Neural cell (in vitro differentiated cells): ENCODE data around the gene LRRC46. TPM values are rescaled to one million over a fixed set of nuclear protein-coding genes. Genes with fewer than 3 reads are reported as not detected.

Experiments used
- H2AFZ ChIP-seq: fragments of 200-600, 300-800 bp; sonication (generic), shearing (Covaris generic); 2 replicates; pipeline ENCODE4 v1.6.0; 2014; ENCODE audit warnings: low read depth, mild to moderate bottlenecking, antibody characterized with exemption, low read length, moderate library complexity
- H3F3A ChIP-seq: fragments of 200-600 bp; shearing (Covaris generic); 2 replicates; pipeline ENCODE4 v1.6.1; 2016; ENCODE audit warnings: mild to moderate bottlenecking, moderate library complexity, mixed read lengths, antibody characterized with exemption, low read length; ENCODE audit not compliant: insufficient read depth, poor library complexity, severe bottlenecking
- H3K27ac ChIP-seq: fragments of 200-600, 300-800 bp; sonication (generic), shearing (Covaris generic); 2 replicates; pipeline ENCODE4 v1.5.1; 2014; ENCODE audit warnings: mild to moderate bottlenecking, low read length, moderate library complexity
- H3K27me3 ChIP-seq: fragments of 300-800, 200-600 bp; sonication (generic), shearing (Covaris generic); 2 replicates; pipeline ENCODE4 v1.6.0; 2014; ENCODE audit warnings: mild to moderate bottlenecking, low read depth, low read length, moderate library complexity; ENCODE audit not compliant: insufficient read depth
- H3K36me3 ChIP-seq: fragments of 300-800, 200-600 bp; sonication (generic), shearing (Covaris generic); 2 replicates; pipeline ENCODE4 v1.5.1; 2014; ENCODE audit warnings: mild to moderate bottlenecking, antibody characterized with exemption, low read length, moderate library complexity; ENCODE audit not compliant: insufficient read depth
- H3K4me2 ChIP-seq: fragments of 300-800, 200-600 bp; sonication (generic), shearing (Covaris generic); 2 replicates; pipeline ENCODE4 v1.6.0; 2014; ENCODE audit warnings: mild to moderate bottlenecking, low read length
- H3K4me3 ChIP-seq: fragments of 300-800, 200-600 bp; sonication (generic), shearing (Covaris generic); 2 replicates; pipeline ENCODE4 v1.5.1; 2014; ENCODE audit warnings: mild to moderate bottlenecking, low read length, moderate library complexity
- H3K79me2 ChIP-seq: fragments of 200-600 bp; shearing (Covaris generic); replicated peaks from 2 replicates; pipeline ENCODE4 v1.6.0; 2014; ENCODE audit warnings: mild to moderate bottlenecking, low read length, moderate library complexity; ENCODE audit not compliant: insufficient read depth
- H3K9ac ChIP-seq: fragments of 300-800, 200-600 bp; sonication (generic), shearing (Covaris generic); 2 replicates; pipeline ENCODE4 v1.6.1; 2016; ENCODE audit warnings: mild to moderate bottlenecking, low read length, mixed read lengths
- H3K9me2 ChIP-seq: fragments of 200-600 bp; shearing (Covaris generic); 2 replicates; pipeline ENCODE4 v1.6.1; 2016; ENCODE audit warnings: mild to moderate bottlenecking, low read length, mixed read lengths; ENCODE audit not compliant: insufficient read depth
- H3K9me3 ChIP-seq: fragments of 200-600, 300-800 bp; sonication (generic), shearing (Covaris generic); 2 replicates; pipeline ENCODE4 v1.6.1; 2016; ENCODE audit warnings: mild to moderate bottlenecking, mixed run types, low read length, moderate library complexity, mixed read lengths
- H4K20me1 ChIP-seq: fragments of 200-600 bp; shearing (Covaris generic); 2 replicates; pipeline ENCODE4 v1.6.1; 2016; ENCODE audit warnings: mild to moderate bottlenecking, mixed run types; ENCODE audit not compliant: insufficient read depth
- EP300 ChIP-seq: fragments of 450-650 bp; conservative IDR thresholded peaks from 2 replicates; pipeline ENCODE4 v1.6.1; 2014; ENCODE audit warnings: antibody characterized with exemption, mild to moderate bottlenecking, moderate library complexity; ENCODE audit not compliant: poor library complexity, severe bottlenecking
- EZH2 ChIP-seq: fragments of 200-600, 300-800 bp; shearing (Covaris generic), sonication (generic); IDR thresholded peaks from 2 replicates; pipeline ENCODE4 v1.6.1; 2014; ENCODE audit warnings: antibody characterized with exemption, low read length, borderline replicate concordance, mild to moderate bottlenecking; ENCODE audit not compliant: insufficient read depth, poor library complexity, severe bottlenecking
- MXI1 ChIP-seq: fragments of 450-650 bp; conservative IDR thresholded peaks from 2 replicates; pipeline ENCODE4 v1.6.1; 2014; ENCODE audit warnings: antibody characterized with exemption, mild to moderate bottlenecking; ENCODE audit not compliant: poor library complexity, severe bottlenecking
- POLR2AphosphoS5 ChIP-seq: IDR thresholded peaks from 2 replicates; pipeline ENCODE4 v1.6.1; 2012
- RAD21 ChIP-seq: fragments of 450-650 bp; conservative IDR thresholded peaks from 2 replicates; pipeline ENCODE4 v1.6.1; 2014; ENCODE audit warnings: antibody characterized with exemption, mild to moderate bottlenecking, moderate library complexity
- SMC3 ChIP-seq: fragments of 450-650 bp; conservative IDR thresholded peaks from 2 replicates; pipeline ENCODE4 v1.6.1; 2014; ENCODE audit warnings: antibody characterized with exemption, mild to moderate bottlenecking, moderate library complexity; ENCODE audit not compliant: poor library complexity
- TAF1 ChIP-seq: IDR thresholded peaks from 2 replicates; pipeline ENCODE4 v1.6.1; 2012; ENCODE audit warnings: low read depth
- polyA plus RNA-seq: library from polyadenylated mRNA; depleted of rRNA; stranded (reverse); fragments of >200 nt; gene quantifications from 2 replicates; pipeline ENCODE4 v1.2.3, GENCODE V29; 2014
- TF ChIP-seq, protein P1 (sequence below): fragments of 450-650 bp; IDR thresholded peaks from 2 replicates; pipeline ENCODE4 v1.5.1; 2014; ENCODE audit warnings: antibody characterized with exemption, mild to moderate bottlenecking, moderate library complexity; ENCODE audit not compliant: poor library complexity, severe bottlenecking
- TF ChIP-seq, protein P2 (sequence below): IDR thresholded peaks from 2 replicates; pipeline ENCODE4 v1.6.1; 2012; ENCODE audit warnings: borderline replicate concordance

Gene LRRC46
- polyA plus RNA-seq, 1 donor from 2014 or later: 0.12 TPM

DNA sequence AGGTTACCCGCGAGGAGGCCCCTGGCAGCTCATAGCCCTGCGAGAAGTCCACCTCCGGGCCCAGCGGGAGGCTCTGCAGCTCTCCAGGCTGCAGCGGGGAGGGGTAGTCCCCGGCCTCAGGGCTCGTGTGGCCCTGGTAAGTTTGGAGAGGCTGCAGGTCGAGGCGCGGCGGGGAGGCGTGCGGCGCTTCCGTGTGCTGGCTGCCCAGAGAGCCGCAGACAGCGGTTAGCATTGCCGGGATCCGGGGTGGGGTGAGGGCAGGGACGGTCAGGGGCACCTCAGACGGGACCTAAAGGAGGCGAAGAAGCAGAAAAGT, 16.7 kb downstream of the LRRC46 start:
- H3K4me2 ChIP-seq: no peak overlapping the region
- no peak overlapping the region for H2AFZ ChIP-seq
- H3K27ac ChIP-seq: no peak overlapping the region
- H4K20me1 ChIP-seq: no peaks in the 10 kb centered on the region
- no peaks in the 10 kb centered on the region for H3F3A ChIP-seq
- H3K79me2 ChIP-seq: no peaks in the 10 kb centered on the region
- no peak overlapping the region for H3K4me3 ChIP-seq
- no peaks in the 10 kb centered on the region for H3K36me3 ChIP-seq
- peaks cover 89% of the 10 kb centered on the region for H3K27me3 ChIP-seq
- no peak overlapping the region for H3K9ac ChIP-seq
- no peaks in the 10 kb centered on the region for H3K9me3 ChIP-seq
- no peak for TF ChIP-seq POLR2AphosphoS5
- TF ChIP-seq, protein P1, sequence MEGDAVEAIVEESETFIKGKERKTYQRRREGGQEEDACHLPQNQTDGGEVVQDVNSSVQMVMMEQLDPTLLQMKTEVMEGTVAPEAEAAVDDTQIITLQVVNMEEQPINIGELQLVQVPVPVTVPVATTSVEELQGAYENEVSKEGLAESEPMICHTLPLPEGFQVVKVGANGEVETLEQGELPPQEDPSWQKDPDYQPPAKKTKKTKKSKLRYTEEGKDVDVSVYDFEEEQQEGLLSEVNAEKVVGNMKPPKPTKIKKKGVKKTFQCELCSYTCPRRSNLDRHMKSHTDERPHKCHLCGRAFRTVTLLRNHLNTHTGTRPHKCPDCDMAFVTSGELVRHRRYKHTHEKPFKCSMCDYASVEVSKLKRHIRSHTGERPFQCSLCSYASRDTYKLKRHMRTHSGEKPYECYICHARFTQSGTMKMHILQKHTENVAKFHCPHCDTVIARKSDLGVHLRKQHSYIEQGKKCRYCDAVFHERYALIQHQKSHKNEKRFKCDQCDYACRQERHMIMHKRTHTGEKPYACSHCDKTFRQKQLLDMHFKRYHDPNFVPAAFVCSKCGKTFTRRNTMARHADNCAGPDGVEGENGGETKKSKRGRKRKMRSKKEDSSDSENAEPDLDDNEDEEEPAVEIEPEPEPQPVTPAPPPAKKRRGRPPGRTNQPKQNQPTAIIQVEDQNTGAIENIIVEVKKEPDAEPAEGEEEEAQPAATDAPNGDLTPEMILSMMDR: no peak
- TF ChIP-seq, protein P2, sequence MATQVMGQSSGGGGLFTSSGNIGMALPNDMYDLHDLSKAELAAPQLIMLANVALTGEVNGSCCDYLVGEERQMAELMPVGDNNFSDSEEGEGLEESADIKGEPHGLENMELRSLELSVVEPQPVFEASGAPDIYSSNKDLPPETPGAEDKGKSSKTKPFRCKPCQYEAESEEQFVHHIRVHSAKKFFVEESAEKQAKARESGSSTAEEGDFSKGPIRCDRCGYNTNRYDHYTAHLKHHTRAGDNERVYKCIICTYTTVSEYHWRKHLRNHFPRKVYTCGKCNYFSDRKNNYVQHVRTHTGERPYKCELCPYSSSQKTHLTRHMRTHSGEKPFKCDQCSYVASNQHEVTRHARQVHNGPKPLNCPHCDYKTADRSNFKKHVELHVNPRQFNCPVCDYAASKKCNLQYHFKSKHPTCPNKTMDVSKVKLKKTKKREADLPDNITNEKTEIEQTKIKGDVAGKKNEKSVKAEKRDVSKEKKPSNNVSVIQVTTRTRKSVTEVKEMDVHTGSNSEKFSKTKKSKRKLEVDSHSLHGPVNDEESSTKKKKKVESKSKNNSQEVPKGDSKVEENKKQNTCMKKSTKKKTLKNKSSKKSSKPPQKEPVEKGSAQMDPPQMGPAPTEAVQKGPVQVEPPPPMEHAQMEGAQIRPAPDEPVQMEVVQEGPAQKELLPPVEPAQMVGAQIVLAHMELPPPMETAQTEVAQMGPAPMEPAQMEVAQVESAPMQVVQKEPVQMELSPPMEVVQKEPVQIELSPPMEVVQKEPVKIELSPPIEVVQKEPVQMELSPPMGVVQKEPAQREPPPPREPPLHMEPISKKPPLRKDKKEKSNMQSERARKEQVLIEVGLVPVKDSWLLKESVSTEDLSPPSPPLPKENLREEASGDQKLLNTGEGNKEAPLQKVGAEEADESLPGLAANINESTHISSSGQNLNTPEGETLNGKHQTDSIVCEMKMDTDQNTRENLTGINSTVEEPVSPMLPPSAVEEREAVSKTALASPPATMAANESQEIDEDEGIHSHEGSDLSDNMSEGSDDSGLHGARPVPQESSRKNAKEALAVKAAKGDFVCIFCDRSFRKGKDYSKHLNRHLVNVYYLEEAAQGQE: no peak
- TF ChIP-seq EZH2: peak; percentile 38
- no peak for TF ChIP-seq RAD21
- TF ChIP-seq SMC3: no peak
- no peak for TF ChIP-seq MXI1
- TF ChIP-seq TAF1: no peak
- H3K9me2 ChIP-seq: no peaks in the 10 kb centered on the region

- H3K9me3 ChIP-seq: no peaks in the 10 kb centered on the region
- H4K20me1 ChIP-seq: no peaks in the 10 kb centered on the region
- no peaks in the 10 kb centered on the region for H3F3A ChIP-seq
- H3K9me2 ChIP-seq: no peaks in the 10 kb centered on the region
- peak overlapping the region; percentile 55 for H3K9ac ChIP-seq
- H3K27me3 ChIP-seq: peaks cover 100% of the 10 kb centered on the region
- no peak overlapping the region for H2AFZ ChIP-seq
- no peak overlapping the region for H3K27ac ChIP-seq
- no peaks in the 10 kb centered on the region for H3K36me3 ChIP-seq
- H3K4me3 ChIP-seq: peak overlapping the region; percentile 69
- H3K79me2 ChIP-seq: no peaks in the 10 kb centered on the region
- no peak overlapping the region for H3K4me2 ChIP-seq
- no peak for TF ChIP-seq POLR2AphosphoS5
- TF ChIP-seq EP300: no peak
- no peak for TF ChIP-seq RAD21
- TF ChIP-seq, protein P1: no peak
- TF ChIP-seq TAF1: no peak
- TF ChIP-seq EZH2: no peak
Observed at GRCh38 chr17:47850373-47850691, 18.9 kb downstream of the LRRC46 start.
